Measurements from ENCODE around the gene GTF2F2.
A peak's percentile ranks its signal among the peaks of the same experiment; 100 is the strongest.

The GTF2F2 gene

DNA sequence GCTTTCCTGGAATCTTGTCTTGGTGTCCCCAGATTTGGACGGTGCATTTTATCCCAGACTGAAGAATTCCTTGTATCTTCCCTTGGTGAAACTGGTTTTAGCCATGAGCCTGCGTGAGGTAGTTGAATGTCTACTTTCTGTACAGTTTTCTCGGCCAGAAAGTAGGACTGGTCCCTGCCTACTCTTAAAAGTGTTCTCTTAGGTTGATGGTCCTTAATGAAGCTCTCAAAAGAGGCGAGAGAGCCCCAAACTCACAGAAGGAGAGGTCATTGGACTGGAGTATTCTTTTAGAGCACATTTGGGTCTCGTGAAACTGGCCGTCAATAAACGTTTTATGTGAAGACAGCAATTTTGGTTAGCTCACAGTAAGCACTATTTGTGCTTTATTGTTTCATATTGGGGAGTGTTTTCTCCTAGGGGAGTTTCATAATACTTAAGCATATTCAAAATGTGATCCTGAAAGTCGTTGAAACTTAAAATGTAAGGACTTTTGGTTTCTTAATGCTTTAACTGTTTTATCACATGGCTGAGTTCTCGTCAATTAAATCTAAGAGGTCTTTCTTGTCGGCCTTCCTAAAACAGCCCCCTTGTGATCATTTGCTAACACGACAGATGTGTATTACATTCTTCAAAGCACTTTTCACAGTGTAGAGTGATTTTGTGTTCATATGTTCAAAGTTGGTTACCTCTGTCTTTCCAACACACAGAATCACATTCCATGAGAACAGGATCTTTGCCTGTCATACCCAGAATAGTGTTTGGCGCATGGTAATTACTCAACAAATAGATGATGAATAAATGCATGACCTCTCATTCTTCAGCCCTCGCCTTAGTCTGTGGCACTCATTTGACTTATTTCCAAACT lies 889 bp downstream of the GTF2F2 start:
- peak; percentile 72 for DNase-seq (ENCODE audit: low spot score)

GRCh38 chr13:45122941-45123340 lies 2.6 kb downstream of the GTF2F2 start:
- DNase-seq (ENCODE audit: low spot score), result no peak

GRCh38 chr13:45132369-45133064 lies 12.2 kb downstream of the GTF2F2 start:
- no peak for DNase-seq (ENCODE audit: low spot score)

- DNase-seq (ENCODE audit: low spot score), result no peak
Observed at GRCh38 chr13:45133396-45134118, 13.2 kb downstream of the GTF2F2 start.

- no peak for DNase-seq (ENCODE audit: low spot score)
Observed at GRCh38 chr13:45136741-45137504, 16.6 kb downstream of the GTF2F2 start.

GRCh38 chr13:45137526-45137925 lies 17.2 kb downstream of the GTF2F2 start:
- no peak for DNase-seq (ENCODE audit: low spot score)

DNA sequence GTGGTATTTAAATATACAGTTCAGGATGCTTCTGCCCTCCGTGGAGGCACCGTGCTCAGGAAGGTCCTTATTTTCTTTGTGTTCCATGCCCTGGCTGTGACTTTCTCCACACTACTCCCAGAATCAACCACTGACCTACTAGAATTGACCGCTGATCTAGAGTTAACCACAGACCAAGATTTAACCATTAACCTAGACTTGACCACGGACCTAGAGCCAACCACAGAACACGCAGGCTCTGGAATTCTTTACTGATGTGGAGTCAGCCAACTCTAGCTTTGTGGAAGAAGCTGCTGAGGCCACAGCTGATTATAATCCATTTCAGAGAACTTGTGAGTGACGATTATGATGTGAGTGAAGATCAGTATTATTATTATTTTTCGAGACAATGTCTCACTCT lies 18.0 kb downstream of the GTF2F2 start:
- DNase-seq (ENCODE audit: low spot score), result no peak

DNA sequence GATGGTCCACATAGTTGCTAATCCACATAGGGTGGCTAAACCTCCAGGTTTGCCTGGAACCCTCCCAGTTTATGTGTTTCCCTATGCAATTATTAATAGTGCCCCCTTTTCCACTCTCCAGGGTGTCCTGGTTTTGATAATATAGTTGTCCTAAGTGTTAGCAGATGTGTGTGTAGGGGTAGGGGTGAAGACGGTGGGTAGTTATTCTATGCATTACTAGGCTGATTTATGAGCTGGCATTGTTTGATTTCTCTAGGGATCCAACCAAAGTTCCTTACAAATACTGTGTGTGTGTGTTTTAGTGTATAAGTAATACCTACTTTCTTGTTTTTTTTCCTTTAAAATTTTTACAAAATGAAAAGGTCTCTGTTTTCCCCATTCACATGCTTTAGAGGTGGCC lies 21.1 kb downstream of the GTF2F2 start:
- no peak for DNase-seq (ENCODE audit: low spot score)

GRCh38 chr13:45142440-45143345 lies 22.4 kb downstream of the GTF2F2 start:
- no peak for DNase-seq (ENCODE audit: low spot score)

- no peak for DNase-seq (ENCODE audit: low spot score)
Observed at GRCh38 chr13:45143346-45143751, 23.0 kb downstream of the GTF2F2 start.

- DNase-seq (ENCODE audit: low spot score), result no peak
Observed at GRCh38 chr13:45149964-45150363, 29.7 kb downstream of the GTF2F2 start.

DNA sequence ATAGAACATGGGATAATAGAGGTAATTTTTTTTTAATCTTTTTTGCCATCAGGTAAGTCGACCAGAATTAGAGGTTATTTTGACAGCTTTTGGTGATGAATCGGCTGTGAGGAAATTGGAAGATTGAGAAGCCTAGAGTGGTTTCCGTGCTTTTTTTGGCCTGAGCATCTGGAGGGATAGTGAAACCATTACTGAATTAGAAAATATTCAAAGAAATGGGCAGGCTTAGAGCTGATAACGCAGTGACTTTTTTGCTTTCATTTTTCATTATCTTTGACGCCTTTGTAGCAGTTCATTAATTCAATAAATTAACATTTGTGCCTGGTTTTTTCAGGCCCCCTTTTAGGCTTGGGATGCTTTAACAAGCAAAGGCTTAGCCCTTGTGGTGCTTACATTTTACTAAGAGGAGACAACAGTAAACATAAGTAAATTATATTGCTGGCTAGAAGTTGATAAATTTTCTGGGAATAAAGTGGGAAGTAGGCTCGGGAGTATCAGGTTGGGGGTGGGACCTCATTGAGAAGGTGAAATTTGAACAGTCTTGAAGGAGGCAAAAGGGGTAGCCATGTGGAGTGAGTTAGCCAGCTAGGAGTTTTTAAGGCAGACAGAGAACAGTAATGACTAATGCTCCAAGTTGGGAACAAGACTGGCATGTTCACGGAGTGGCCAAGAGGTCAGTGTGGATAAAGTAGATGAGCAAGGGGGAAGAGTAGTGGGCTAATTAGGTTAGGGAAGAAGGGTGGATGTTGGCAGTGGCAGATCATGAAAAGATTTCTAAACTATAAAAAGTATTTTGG lies 36.5 kb downstream of the GTF2F2 start:
- DNase-seq (ENCODE audit: low spot score), result no peak

- no peak for DNase-seq (ENCODE audit: low spot score)
Observed at GRCh38 chr13:45162194-45162593, 41.9 kb downstream of the GTF2F2 start.

DNA sequence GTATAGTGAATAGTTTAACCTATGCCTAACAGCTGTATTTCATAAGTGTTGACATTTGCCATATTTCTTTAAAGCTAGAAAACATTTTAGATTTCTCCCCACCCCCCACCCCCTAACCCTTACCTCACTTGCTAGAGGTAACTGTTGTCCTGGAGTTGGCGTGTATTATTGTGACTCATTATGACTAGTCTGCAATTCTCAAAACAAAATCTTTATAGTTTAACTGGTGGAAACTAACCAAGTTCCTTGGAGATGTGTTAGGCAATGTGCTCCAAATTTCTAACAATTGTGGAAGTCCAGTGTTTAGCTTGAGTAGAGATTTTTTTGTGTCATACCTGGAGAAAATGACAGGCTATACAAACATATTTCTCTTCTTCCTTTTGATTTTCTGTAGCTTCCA lies 42.5 kb downstream of the GTF2F2 start:
- DNase-seq (ENCODE audit: low spot score), result peak; percentile 67

- DNase-seq (ENCODE audit: low spot score), result no peak
Observed at GRCh38 chr13:45166858-45167257, 46.5 kb downstream of the GTF2F2 start.

GRCh38 chr13:45167611-45168554 lies 47.6 kb downstream of the GTF2F2 start:
- DNase-seq (ENCODE audit: low spot score), result no peak

DNA sequence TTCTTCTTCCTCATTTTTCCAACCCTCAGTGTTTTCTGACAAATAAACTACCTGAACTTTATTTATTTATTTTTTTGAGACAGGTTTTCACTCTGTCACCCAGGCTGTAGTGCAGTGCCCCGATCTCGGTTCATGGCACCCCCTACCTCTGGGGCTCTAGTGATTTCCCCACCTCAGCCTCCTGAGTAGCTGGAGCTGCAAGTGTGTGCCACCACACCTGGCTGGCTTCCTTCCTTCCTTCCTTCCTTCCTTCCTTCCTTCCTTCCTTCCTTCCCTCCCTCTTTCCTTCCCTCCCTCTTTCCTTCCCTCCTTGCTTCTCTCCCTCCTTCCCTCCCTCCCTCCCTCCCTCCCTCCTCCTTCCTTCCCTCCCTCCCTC lies 48.2 kb downstream of the GTF2F2 start:
- DNase-seq (ENCODE audit: low spot score), result no peak

DNA sequence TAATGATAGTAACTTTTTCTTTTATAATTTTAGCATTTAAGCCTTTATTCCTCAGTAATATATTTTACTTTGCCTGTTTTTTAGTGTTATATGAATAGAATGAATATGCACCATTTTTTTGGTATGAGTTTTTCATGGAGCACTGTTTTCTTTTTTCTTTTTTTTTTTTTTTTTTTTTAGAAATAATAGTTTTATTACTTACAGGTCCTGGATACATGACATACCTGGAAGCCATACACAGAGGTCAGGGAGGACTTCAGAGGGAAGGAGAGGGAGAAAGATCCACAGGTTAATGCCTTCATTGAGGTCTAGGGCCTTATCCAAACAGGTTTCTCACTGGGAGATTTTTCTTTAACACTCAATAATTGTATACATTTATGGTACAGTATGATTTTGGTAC lies 54.2 kb downstream of the GTF2F2 start:
- DNase-seq (ENCODE audit: low spot score), result no peak

Measured in RKO (cell line).